ENCODE data around the gene RGMA.

The RGMA gene

GRCh38 chr15:93001156-93001555, 87.9 kb downstream of the RGMA start:
- FAIRE-seq = no peak

GRCh38 chr15:92997821-92998220, 91.2 kb downstream of the RGMA start:
- FAIRE-seq = no peak

- FAIRE-seq = no peak
Measured at GRCh38 chr15:92992720-92993119, 96.3 kb downstream of the RGMA start.

GRCh38 chr15:92990031-92990430, 99.0 kb downstream of the RGMA start:
- no peak for FAIRE-seq

GRCh38 chr15:92989470-92989869, 99.5 kb downstream of the RGMA start:
- no peak for FAIRE-seq

Measured in A204.1 (cell line).